Prostate gland (tissue), 2 donors: Measurements from ENCODE around the gene FMNL2. TPM values are rescaled to one million over a fixed set of nuclear protein-coding genes. Genes with fewer than 3 reads are reported as not detected.

Source experiments
- DNase-seq: peaks from one replicate; pipeline ENCODE4 v3.0.0-alpha.2; 2019; ENCODE audit warnings: low spot score
- H3K27ac ChIP-seq, 2 donors: fragments of 200-600 bp; sonication (generic); 2 replicates each; pipeline ENCODE4 v1.5.1; 2017 to 2019
- H3K27me3 ChIP-seq: fragments of 200-600 bp; sonication (generic); replicated peaks from 2 replicates; pipeline ENCODE4 v1.5.1; 2019; ENCODE audit not compliant: insufficient read depth
- H3K36me3 ChIP-seq, 2 donors: fragments of 200-600 bp; sonication (generic); 1 replicate in 1 of 2; 2 replicates in 1 of 2; pipeline versions ENCODE4 v1.5.1 to v1.8.1; 2017 to 2019
- H3K4me1 ChIP-seq: fragments of 200-600 bp; sonication (generic); replicated peaks from 2 replicates; pipeline ENCODE4 v1.5.1; 2019
- H3K4me3 ChIP-seq, 2 donors: fragments of 200-600 bp; sonication (generic); 2 replicates each; pipeline ENCODE4 v1.5.1; 2017 to 2019
- H3K9me3 ChIP-seq: fragments of 200-600 bp; sonication (generic); 2 replicates; pipeline ENCODE4 v1.5.1; 2017
- POLR2A ChIP-seq: fragments of 450-650 bp; IDR thresholded peaks from one replicate; pipeline ENCODE4 v1.6.1; 2016; ENCODE audit warnings: antibody characterized with exemption, mild to moderate bottlenecking
- POLR2AphosphoS5 ChIP-seq: sonication (generic); formaldehyde crosslinking; IDR thresholded peaks from one replicate; pipeline ENCODE4 v1.6.1; 2017; ENCODE audit warnings: antibody characterized with exemption
- WGBS: methylation state at CpG from one replicate; pipeline ENCODE4 v1.1.5; 2018; 5-methylcytosine and 5-hydroxymethylcytosine counted together
- intact Hi-C: fragments of 100-400 bp; cut with DNase I; formaldehyde crosslinking; loops from one replicate; pipeline ENCODE4 v1.14.2; 2022
- total RNA-seq, 2 donors: library from RNA; depleted of rRNA; stranded (reverse); fragments of >200 nt; gene quantifications; one replicate each; pipeline ENCODE4 v1.1.0, GENCODE V29; 2016
- TF ChIP-seq, protein P1 (sequence below), 4 experiments: fragments of 200-600 bp in 2 of 4; fragments of 450-650 bp in 2 of 4; sonication (generic) in 2 of 4; IDR thresholded peaks; 1 replicate in 3 of 4; 2 replicates in 1 of 4; pipeline ENCODE4 v1.5.1; 2016 to 2019; ENCODE audit warnings: antibody characterized with exemption in 4 of 4, mild to moderate bottlenecking in 2 of 4, moderate library complexity in 2 of 4

Gene FMNL2
- total RNA-seq, 2 donors from 2014 or later, result 9.8 to 19.4 TPM

GRCh38 chr2:152408254-152408653, 73.3 kb downstream of the FMNL2 start:
- Histone ChIP-seq H3K4me3 (no peak overlapping the region), H3K27me3 (no peaks in the 10 kb centered on the region), H3K4me1 (peaks cover 3% of the 10 kb centered on the region), H3K27ac (no peak overlapping the region), H3K36me3 (no peaks in the 10 kb centered on the region), H3K9me3 (no peaks in the 10 kb centered on the region)
- intact Hi-C loops, result loop anchor here (10.0 kb wide), 1 partner anchor 217 kb away; no protein-coding TSS in a partner anchor
- TF ChIP-seq POLR2AphosphoS5 (no peak), POLR2A (no peak)
- TF ChIP-seq, protein P1, sequence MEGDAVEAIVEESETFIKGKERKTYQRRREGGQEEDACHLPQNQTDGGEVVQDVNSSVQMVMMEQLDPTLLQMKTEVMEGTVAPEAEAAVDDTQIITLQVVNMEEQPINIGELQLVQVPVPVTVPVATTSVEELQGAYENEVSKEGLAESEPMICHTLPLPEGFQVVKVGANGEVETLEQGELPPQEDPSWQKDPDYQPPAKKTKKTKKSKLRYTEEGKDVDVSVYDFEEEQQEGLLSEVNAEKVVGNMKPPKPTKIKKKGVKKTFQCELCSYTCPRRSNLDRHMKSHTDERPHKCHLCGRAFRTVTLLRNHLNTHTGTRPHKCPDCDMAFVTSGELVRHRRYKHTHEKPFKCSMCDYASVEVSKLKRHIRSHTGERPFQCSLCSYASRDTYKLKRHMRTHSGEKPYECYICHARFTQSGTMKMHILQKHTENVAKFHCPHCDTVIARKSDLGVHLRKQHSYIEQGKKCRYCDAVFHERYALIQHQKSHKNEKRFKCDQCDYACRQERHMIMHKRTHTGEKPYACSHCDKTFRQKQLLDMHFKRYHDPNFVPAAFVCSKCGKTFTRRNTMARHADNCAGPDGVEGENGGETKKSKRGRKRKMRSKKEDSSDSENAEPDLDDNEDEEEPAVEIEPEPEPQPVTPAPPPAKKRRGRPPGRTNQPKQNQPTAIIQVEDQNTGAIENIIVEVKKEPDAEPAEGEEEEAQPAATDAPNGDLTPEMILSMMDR (IDR thresholded peaks at IDR 0.05), result no peak
- WGBS, result 90% methylated on average over 3 of the region's 3 CpGs
- no peak for DNase-seq

DNA sequence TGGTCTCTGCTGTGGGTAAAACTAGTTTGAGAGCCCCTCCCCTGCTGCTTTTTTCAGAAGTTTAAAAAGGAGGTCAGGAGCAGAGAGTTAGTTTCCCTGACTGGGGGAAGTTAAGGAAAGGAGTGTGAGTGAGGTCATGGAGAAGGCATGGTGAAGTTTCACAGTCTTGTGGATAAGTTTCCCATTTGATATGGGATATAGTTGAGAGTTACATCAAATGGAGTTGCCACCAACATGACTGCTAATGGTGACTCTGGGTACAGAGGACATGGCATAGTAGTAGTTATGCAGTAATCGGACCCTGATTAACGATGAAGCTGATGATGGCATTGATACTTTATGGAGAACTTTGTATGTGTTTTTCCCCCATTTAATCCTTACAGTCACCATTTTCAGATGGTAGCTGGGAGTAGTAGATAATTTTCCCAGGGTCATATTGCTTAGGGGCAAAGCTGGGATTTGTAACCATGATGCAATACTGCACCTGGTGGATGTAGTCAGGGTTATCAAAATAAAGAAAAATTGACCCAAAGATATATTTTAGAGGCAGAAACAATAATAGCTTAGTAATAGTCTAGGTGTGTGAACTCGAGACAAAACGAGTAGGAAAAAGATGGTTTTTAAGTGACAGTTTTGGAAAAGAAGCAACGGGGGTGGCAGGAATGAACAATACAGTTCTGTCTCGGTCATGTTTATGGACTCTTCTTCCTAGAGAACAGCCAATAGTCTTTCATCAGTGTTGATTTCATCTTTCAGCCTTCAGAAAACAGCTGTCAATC, 74.6 kb downstream of the FMNL2 start:
- Histone ChIP-seq H3K27ac (no peak overlapping the region), H3K27me3 (no peaks in the 10 kb centered on the region), H3K9me3 (no peaks in the 10 kb centered on the region), H3K36me3 (no peaks in the 10 kb centered on the region), H3K4me3 (no peak overlapping the region), H3K4me1 (peaks cover 3% of the 10 kb centered on the region)
- TF ChIP-seq POLR2AphosphoS5, result no peak
- no peak for DNase-seq
- intact Hi-C loops, result loop anchor here (10.0 kb wide), 1 partner anchor 215 kb away; no protein-coding TSS in a partner anchor
- WGBS, result 92% methylated on average over 6 of the region's 6 CpGs

- H3K36me3 ChIP-seq, result no peaks in the 10 kb centered on the region
- no peak overlapping the region for H3K27ac ChIP-seq
- intact Hi-C loops, result no loop called here
- no peak for DNase-seq
- TF ChIP-seq POLR2A, result no peak
- no peaks in the 10 kb centered on the region for H3K9me3 ChIP-seq
- H3K4me3 ChIP-seq, result no peak overlapping the region
- H3K4me1 ChIP-seq, result peaks cover 3% of the 10 kb centered on the region
- H3K27me3 ChIP-seq, result no peaks in the 10 kb centered on the region
- WGBS, result 77% methylated on average over 2 of the region's 2 CpGs
Observed at GRCh38 chr2:152410165-152410597, 75.2 kb downstream of the FMNL2 start.

- no peak for DNase-seq
- H3K4me3 ChIP-seq, result no peak overlapping the region
- no peaks in the 10 kb centered on the region for H3K9me3 ChIP-seq
- TF ChIP-seq, protein P1 (IDR thresholded peaks at IDR 0.05), result no peak
- TF ChIP-seq POLR2AphosphoS5, result no peak
- TF ChIP-seq POLR2A, result no peak
- intact Hi-C loops, result no loop called here
- no peaks in the 10 kb centered on the region for H3K4me1 ChIP-seq
- H3K27me3 ChIP-seq, result no peaks in the 10 kb centered on the region
- H3K36me3 ChIP-seq, result no peaks in the 10 kb centered on the region
- H3K27ac ChIP-seq, result no peak overlapping the region
Observed at GRCh38 chr2:152411154-152411553, 76.2 kb downstream of the FMNL2 start.

GRCh38 chr2:152413228-152414030, 78.5 kb downstream of the FMNL2 start:
- H3K9me3 ChIP-seq, result no peaks in the 10 kb centered on the region
- no peak for DNase-seq
- no peaks in the 10 kb centered on the region for H3K36me3 ChIP-seq
- WGBS, result 60% methylated on average over 3 of the region's 3 CpGs
- H3K4me3 ChIP-seq, result no peak overlapping the region
- H3K4me1 ChIP-seq, result no peaks in the 10 kb centered on the region
- H3K27me3 ChIP-seq, result no peaks in the 10 kb centered on the region
- H3K27ac ChIP-seq, result no peak overlapping the region
- TF ChIP-seq, protein P1 (IDR thresholded peaks at IDR 0.05), result no peak
- no peak for TF ChIP-seq POLR2AphosphoS5
- TF ChIP-seq POLR2A, result no peak
- intact Hi-C loops, result no loop called here
